ENCODE measurements around the gene ZNF334.

The ZNF334 gene

GRCh38 chr20:46505506-46505905, 7.9 kb downstream of the ZNF334 start:
- Histone ChIP-seq H3K27me3 (peaks cover 24% of the 10 kb centered on the region), H3K9me3 (peaks cover 16% of the 10 kb centered on the region), H3K4me3 (ENCODE audit: low read depth, low read length) (no peak overlapping the region), H3K4me1 (no peaks in the 10 kb centered on the region), H3K36me3 (no peaks in the 10 kb centered on the region)
- TF ChIP-seq CTCF (IDR thresholded peaks at IDR 0.05; ENCODE audit: low read depth, low read length): no peak
- no peak for DNase-seq

- no peaks in the 10 kb centered on the region for H3K36me3 ChIP-seq
- peaks cover 16% of the 10 kb centered on the region for H3K27me3 ChIP-seq
- no peak overlapping the region for H3K4me3 ChIP-seq (ENCODE audit: low read depth, low read length)
- H3K4me1 ChIP-seq: no peaks in the 10 kb centered on the region
- no peak for DNase-seq
- peaks cover 19% of the 10 kb centered on the region for H3K9me3 ChIP-seq
- TF ChIP-seq CTCF (IDR thresholded peaks at IDR 0.05; ENCODE audit: low read depth, low read length): no peak
These were observed 11.4 kb downstream of the ZNF334 start for GRCh38 chr20:46501961-46502360.

- Histone ChIP-seq H3K9me3 (peaks cover 19% of the 10 kb centered on the region), H3K4me1 (no peaks in the 10 kb centered on the region), H3K36me3 (no peaks in the 10 kb centered on the region), H3K4me3 (ENCODE audit: low read depth, low read length) (no peak overlapping the region), H3K27me3 (peaks cover 14% of the 10 kb centered on the region)
- DNase-seq: no peak
- no peak for TF ChIP-seq CTCF (IDR thresholded peaks at IDR 0.05; ENCODE audit: low read depth, low read length)
These were observed 11.9 kb downstream of the ZNF334 start for GRCh38 chr20:46501337-46501942.

- no peaks in the 10 kb centered on the region for H3K36me3 ChIP-seq
- peaks cover 16% of the 10 kb centered on the region for H3K27me3 ChIP-seq
- no peaks in the 10 kb centered on the region for H3K4me1 ChIP-seq
- no peaks in the 10 kb centered on the region for H3K9me3 ChIP-seq
- no peak for TF ChIP-seq CTCF (IDR thresholded peaks at IDR 0.05; ENCODE audit: low read depth, low read length)
- DNase-seq: no peak
- no peak overlapping the region for H3K4me3 ChIP-seq (ENCODE audit: low read depth, low read length)
These were observed 19.3 kb downstream of the ZNF334 start for GRCh38 chr20:46494077-46494476.

GRCh38 chr20:46491354-46491753, 22.0 kb downstream of the ZNF334 start:
- Histone ChIP-seq H3K4me3 (ENCODE audit: low read depth, low read length) (no peak overlapping the region), H3K4me1 (no peaks in the 10 kb centered on the region), H3K9me3 (no peaks in the 10 kb centered on the region), H3K27me3 (peaks cover 30% of the 10 kb centered on the region), H3K36me3 (no peaks in the 10 kb centered on the region)
- no peak for DNase-seq
- TF ChIP-seq CTCF (IDR thresholded peaks at IDR 0.05; ENCODE audit: low read depth, low read length): no peak

GRCh38 chr20:46488451-46488850, 24.9 kb downstream of the ZNF334 start:
- H3K4me3 ChIP-seq (ENCODE audit: low read depth, low read length): no peak overlapping the region
- no peaks in the 10 kb centered on the region for H3K36me3 ChIP-seq
- TF ChIP-seq CTCF (IDR thresholded peaks at IDR 0.05; ENCODE audit: low read depth, low read length): no peak
- H3K9me3 ChIP-seq: no peaks in the 10 kb centered on the region
- no peaks in the 10 kb centered on the region for H3K4me1 ChIP-seq
- H3K27me3 ChIP-seq: peaks cover 38% of the 10 kb centered on the region
- DNase-seq: no peak

All from BE2C (cell line).